Measurements from ENCODE around the gene AHSG. TPM values are rescaled to one million over a fixed set of nuclear protein-coding genes. Genes with fewer than 3 reads are reported as not detected.

AHSG gene
- total RNA-seq, 6 experiments from 2014 or later, result not detected

- Mint-ChIP-seq H3K27ac (peak overlapping the region; percentile 88), H3K4me1 (ENCODE audit: low read depth) (peaks cover 53% of the 10 kb centered on the region), H3K4me3 (peak overlapping the region; percentile 98), H3K36me3 (ENCODE audit: low read depth) (peaks cover 6% of the 10 kb centered on the region; the same call in 1 of the 2 replicates), H3K27me3 (ENCODE audit: insufficient read depth) (peaks cover 6% of the 10 kb centered on the region; the same call in 1 of the 2 replicates), H3K9me3 (no peaks in the 10 kb centered on the region)
- DNase-seq, result no peak
- TF ChIP-seq CTCF (IDR thresholded peaks at IDR 0.05), result no peak
Measured at GRCh38 chr3:186569779-186570095, 43.1 kb upstream of the AHSG start.

- peak within 1 kb of the TSS; percentile 98 for H3K4me3 Mint-ChIP-seq
- no peaks in the 10 kb centered on the region for H3K9me3 Mint-ChIP-seq
- peaks cover 53% of the 10 kb centered on the region for H3K4me1 Mint-ChIP-seq (ENCODE audit: low read depth)
- H3K27me3 Mint-ChIP-seq (ENCODE audit: insufficient read depth), result peaks cover 6% of the 10 kb centered on the region; the same call in 1 of the 2 replicates
- DNase-seq, result peak; percentile 100
- TF ChIP-seq CTCF (IDR thresholded peaks at IDR 0.05), result no peak
- peak within 1 kb of the TSS; percentile 88 for H3K27ac Mint-ChIP-seq
- H3K36me3 Mint-ChIP-seq (ENCODE audit: low read depth), result peaks cover 6% of the 10 kb centered on the region; the same call in 1 of the 2 replicates
Measured at GRCh38 chr3:186570096-186570940, 42.5 kb upstream of the AHSG start, which contains the start of gene DNAJB11. DNAJB11 (plus strand) TSS chr3:186570720; CDS start chr3:186570898, 178 bp downstream.

GRCh38 chr3:186570941-186571643, 41.8 kb upstream of the AHSG start:
- Mint-ChIP-seq H3K36me3 (ENCODE audit: low read depth) (peaks cover 10% of the 10 kb centered on the region; the same call in 1 of the 2 replicates), H3K9me3 (no peaks in the 10 kb centered on the region), H3K4me1 (ENCODE audit: low read depth) (peaks cover 51% of the 10 kb centered on the region), H3K27me3 (ENCODE audit: insufficient read depth) (peaks cover 6% of the 10 kb centered on the region; the same call in 1 of the 2 replicates), H3K4me3 (peak overlapping the region; percentile 98), H3K27ac (peak overlapping the region; percentile 84)
- no peak for DNase-seq
- no peak for TF ChIP-seq CTCF (IDR thresholded peaks at IDR 0.05)

- H3K27ac Mint-ChIP-seq, result peak overlapping the region; percentile 84
- TF ChIP-seq CTCF (IDR thresholded peaks at IDR 0.05), result no peak
- H3K9me3 Mint-ChIP-seq, result no peaks in the 10 kb centered on the region
- peak overlapping the region; percentile 98 for H3K4me3 Mint-ChIP-seq
- no peak for DNase-seq
- H3K4me1 Mint-ChIP-seq (ENCODE audit: low read depth), result peaks cover 46% of the 10 kb centered on the region
- peaks cover 6% of the 10 kb centered on the region; the same call in 1 of the 2 replicates for H3K27me3 Mint-ChIP-seq (ENCODE audit: insufficient read depth)
- peaks cover 10% of the 10 kb centered on the region; the same call in 1 of the 2 replicates for H3K36me3 Mint-ChIP-seq (ENCODE audit: low read depth)
Measured at GRCh38 chr3:186571644-186572013, 41.2 kb upstream of the AHSG start.

- TF ChIP-seq CTCF (IDR thresholded peaks at IDR 0.05), result no peak
- DNase-seq, result no peak
- H3K27me3 Mint-ChIP-seq (ENCODE audit: insufficient read depth), result no peaks in the 10 kb centered on the region; the same call in 1 of the 2 replicates
Measured at GRCh38 chr3:186577521-186577920, 35.3 kb upstream of the AHSG start.

More at GRCh38 chr3:186577521-186577920, 35.3 kb upstream of the AHSG start:
- peaks cover 31% of the 10 kb centered on the region; the same call in 1 of the 2 replicates for H3K36me3 Mint-ChIP-seq (ENCODE audit: low read depth)
- H3K27ac Mint-ChIP-seq, result no peak overlapping the region
- 0 out of 2 replicates have a peak, but pooled peaks cover 8% of the 10 kb centered on the region for H3K4me1 Mint-ChIP-seq (ENCODE audit: low read depth)
- no peak overlapping the region for H3K4me3 Mint-ChIP-seq
- no peaks in the 10 kb centered on the region for H3K9me3 Mint-ChIP-seq
